Immature natural killer cell (primary cell): ENCODE measurements around the gene CC2D1A. TPM values are rescaled to one million over a fixed set of nuclear protein-coding genes. Genes with fewer than 3 reads are reported as not detected.

Experiments
- DNase-seq, 3 donors: peaks; one replicate each; pipeline ENCODE4 v3.0.0; 2022; ENCODE audit warnings: mixed read lengths in 1 of 3
- H3K27ac Mint-ChIP-seq, 6 donors: one replicate each; pipeline ENCODE4 v1.8.0; 2020; ENCODE audit warnings: mixed read lengths in 6 of 6, mild to moderate bottlenecking in 5 of 6, inconsistent platforms in 4 of 6, moderate library complexity in 3 of 6
- H3K27me3 Mint-ChIP-seq, 3 donors: one replicate each; pipeline ENCODE4 v1.8.0; 2020 to 2021; ENCODE audit warnings: low read depth in 3 of 3, mild to moderate bottlenecking in 3 of 3, mixed read lengths in 3 of 3, moderate library complexity in 3 of 3, inconsistent platforms in 1 of 3
- H3K36me3 Mint-ChIP-seq, 3 donors: one replicate each; pipeline ENCODE4 v1.8.0; 2020; ENCODE audit warnings: mixed read lengths in 3 of 3, inconsistent platforms in 2 of 3, mild to moderate bottlenecking in 2 of 3
- H3K4me1 Mint-ChIP-seq, 2 donors: one replicate each; pipeline ENCODE4 v1.8.0; 2020; ENCODE audit warnings: inconsistent platforms in 2 of 2, mild to moderate bottlenecking in 2 of 2, mixed read lengths in 2 of 2, moderate library complexity in 1 of 2
- H3K4me3 Mint-ChIP-seq, 5 donors: one replicate each; pipeline ENCODE4 v1.8.0; 2020; ENCODE audit warnings: mild to moderate bottlenecking in 5 of 5, mixed read lengths in 5 of 5, inconsistent platforms in 3 of 5, moderate library complexity in 3 of 5
- H3K9me3 Mint-ChIP-seq, 6 donors: one replicate each; pipeline ENCODE4 v1.8.0; 2020; ENCODE audit warnings: mild to moderate bottlenecking in 6 of 6, mixed read lengths in 6 of 6, inconsistent platforms in 4 of 6, moderate library complexity in 3 of 6
- polyA plus RNA-seq, 3 donors: library from polyadenylated mRNA; unstranded; fragments of 300-500 nt; fragmentation: Illumina TruSeq; gene quantifications; one replicate each; pipeline ENCODE4 v1.2.3, GENCODE V29; 2021

Gene CC2D1A
- polyA plus RNA-seq, 3 donors from 2014 or later, result 1.5 to 19.2 (median 5.8) TPM

GRCh38 chr19:13882419-13882795 lies 23.6 kb upstream of the CC2D1A start:
- Mint-ChIP-seq H3K27ac (peak overlapping the region; percentile 83 to 94 (median 88)), H3K36me3 (no peaks in the 10 kb centered on the region), H3K4me1 (peaks cover 59 to 66% of the 10 kb centered on the region in 2 donors)

GRCh38 chr19:13882836-13883235 lies 23.2 kb upstream of the CC2D1A start:
- peaks cover 63 to 71% of the 10 kb centered on the region in 2 donors for H3K4me1 Mint-ChIP-seq
- H3K36me3 Mint-ChIP-seq, result no peaks in the 10 kb centered on the region
- peak overlapping the region in 2 of 5 donors; percentile 38 to 73 for H3K4me3 Mint-ChIP-seq
- no peaks in the 10 kb centered on the region for H3K9me3 Mint-ChIP-seq
- peaks cover 6 to 17% (median 15%) of the 10 kb centered on the region in 3 donors for H3K27me3 Mint-ChIP-seq
- peak overlapping the region in 2 of 6 donors; percentile 84 to 90 for H3K27ac Mint-ChIP-seq
- DNase-seq, result no peak

More at GRCh38 chr19:13882419-13882795, 23.6 kb upstream of the CC2D1A start:
- Mint-ChIP-seq H3K9me3 (no peaks in the 10 kb centered on the region), H3K27me3 (peaks cover 3 to 15% (median 12%) of the 10 kb centered on the region in 3 donors), H3K4me3 (peak overlapping the region; percentile 73 to 85 (median 75))
- no peak for DNase-seq

GRCh38 chr19:13883516-13884064 lies 22.4 kb upstream of the CC2D1A start:
- no peak for DNase-seq
- H3K27me3 Mint-ChIP-seq, result peaks cover 6 to 17% (median 17%) of the 10 kb centered on the region in 3 donors
- no peaks in the 10 kb centered on the region for H3K9me3 Mint-ChIP-seq
- no peaks in the 10 kb centered on the region for H3K36me3 Mint-ChIP-seq
- peak overlapping the region in 3 of 6 donors; percentile 69 to 84 (median 79) for H3K27ac Mint-ChIP-seq
- H3K4me3 Mint-ChIP-seq, result peak overlapping the region in 4 of 5 donors; percentile 12 to 57 (median 42)
- H3K4me1 Mint-ChIP-seq, result peaks cover 63 to 78% of the 10 kb centered on the region in 2 donors

GRCh38 chr19:13884726-13885591 lies 21.0 kb upstream of the CC2D1A start:
- peaks cover 61 to 76% of the 10 kb centered on the region in 2 donors for H3K4me1 Mint-ChIP-seq
- peak overlapping the region; percentile 93 to 98 (median 96) for H3K27ac Mint-ChIP-seq
- H3K27me3 Mint-ChIP-seq, result peaks cover 6 to 17% (median 17%) of the 10 kb centered on the region in 3 donors
- no peak for DNase-seq
- no peaks in the 10 kb centered on the region for H3K9me3 Mint-ChIP-seq
- peak overlapping the region in 2 of 5 donors; percentile 81 to 85 for H3K4me3 Mint-ChIP-seq
- H3K36me3 Mint-ChIP-seq, result no peaks in the 10 kb centered on the region

GRCh38 chr19:13885826-13886365 lies 20.1 kb upstream of the CC2D1A start:
- peaks cover 52 to 67% of the 10 kb centered on the region in 2 donors for H3K4me1 Mint-ChIP-seq

GRCh38 chr19:13887018-13887436 lies 19.0 kb upstream of the CC2D1A start:
- H3K4me3 Mint-ChIP-seq, result peak overlapping the region; percentile 79 to 85 (median 81)
- DNase-seq, result peak; percentile 90 to 92 (median 91)
- no peaks in the 10 kb centered on the region for H3K36me3 Mint-ChIP-seq
- H3K27ac Mint-ChIP-seq, result peak overlapping the region; percentile 93 to 98 (median 96)
- H3K27me3 Mint-ChIP-seq, result peaks cover 6 to 17% (median 14%) of the 10 kb centered on the region in 3 donors
- no peaks in the 10 kb centered on the region for H3K9me3 Mint-ChIP-seq
- H3K4me1 Mint-ChIP-seq, result peaks cover 40 to 56% of the 10 kb centered on the region in 2 donors

More at GRCh38 chr19:13885826-13886365, 20.1 kb upstream of the CC2D1A start:
- Mint-ChIP-seq H3K36me3 (no peaks in the 10 kb centered on the region), H3K27ac (peak overlapping the region; percentile 93 to 98 (median 96)), H3K9me3 (no peaks in the 10 kb centered on the region), H3K4me3 (peak overlapping the region; percentile 79 to 85 (median 81)), H3K27me3 (peaks cover 6 to 17% (median 17%) of the 10 kb centered on the region in 3 donors)
- DNase-seq, result peak; percentile 60 to 66 (median 65)

GRCh38 chr19:13887517-13887916 lies 18.5 kb upstream of the CC2D1A start:
- peaks cover 35 to 51% of the 10 kb centered on the region in 2 donors for H3K4me1 Mint-ChIP-seq
- H3K27me3 Mint-ChIP-seq, result peaks cover 5 to 17% (median 13%) of the 10 kb centered on the region in 3 donors
- no peaks in the 10 kb centered on the region for H3K36me3 Mint-ChIP-seq
- peak; percentile 67 to 69 (median 68) for DNase-seq
- peak overlapping the region; percentile 79 to 85 (median 81) for H3K4me3 Mint-ChIP-seq
- H3K27ac Mint-ChIP-seq, result peak overlapping the region; percentile 93 to 98 (median 96)
- no peaks in the 10 kb centered on the region for H3K9me3 Mint-ChIP-seq

- no peaks in the 10 kb centered on the region for H3K36me3 Mint-ChIP-seq
- H3K9me3 Mint-ChIP-seq, result no peaks in the 10 kb centered on the region
- peaks cover 5 to 17% (median 13%) of the 10 kb centered on the region in 3 donors for H3K27me3 Mint-ChIP-seq
- DNase-seq, result no peak
- H3K27ac Mint-ChIP-seq, result peak overlapping the region in 3 of 6 donors; percentile 58 to 98 (median 96)
- H3K4me1 Mint-ChIP-seq, result peaks cover 30 to 46% of the 10 kb centered on the region in 2 donors
- H3K4me3 Mint-ChIP-seq, result peak overlapping the region in 1 of 5 donors; percentile 84
Observed at GRCh38 chr19:13888281-13888680, 17.7 kb upstream of the CC2D1A start.

GRCh38 chr19:13890136-13890535 lies 15.9 kb upstream of the CC2D1A start:
- Mint-ChIP-seq H3K4me1 (peaks cover 23 to 35% of the 10 kb centered on the region in 2 donors), H3K9me3 (no peaks in the 10 kb centered on the region), H3K4me3 (no peak overlapping the region), H3K27ac (no peak overlapping the region), H3K27me3 (peaks cover 5 to 17% (median 13%) of the 10 kb centered on the region in 3 donors), H3K36me3 (no peaks in the 10 kb centered on the region)
- no peak for DNase-seq

GRCh38 chr19:13892870-13893269 lies 13.1 kb upstream of the CC2D1A start:
- Mint-ChIP-seq H3K9me3 (no peaks in the 10 kb centered on the region), H3K27ac (no peak overlapping the region), H3K4me3 (no peak overlapping the region), H3K36me3 (no peaks in the 10 kb centered on the region), H3K27me3 (peaks cover 0 to 2% (median 0%) of the 10 kb centered on the region in 3 donors), H3K4me1 (peaks cover 0 to 8% of the 10 kb centered on the region in 2 donors)
- no peak for DNase-seq

GRCh38 chr19:13894552-13894951 lies 11.4 kb upstream of the CC2D1A start:
- Mint-ChIP-seq H3K9me3 (no peaks in the 10 kb centered on the region), H3K4me3 (no peak overlapping the region), H3K4me1 (no peaks in the 10 kb centered on the region), H3K27me3 (no peaks in the 10 kb centered on the region), H3K36me3 (no peaks in the 10 kb centered on the region), H3K27ac (no peak overlapping the region)
- no peak for DNase-seq

- H3K4me1 Mint-ChIP-seq, result no peaks in the 10 kb centered on the region
- H3K9me3 Mint-ChIP-seq, result no peaks in the 10 kb centered on the region
- H3K27ac Mint-ChIP-seq, result no peak overlapping the region
- no peak for DNase-seq
- H3K36me3 Mint-ChIP-seq, result no peaks in the 10 kb centered on the region
- H3K27me3 Mint-ChIP-seq, result no peaks in the 10 kb centered on the region
- H3K4me3 Mint-ChIP-seq, result no peak overlapping the region
Observed at GRCh38 chr19:13896227-13896626, 9.8 kb upstream of the CC2D1A start.

GRCh38 chr19:13899393-13899792 lies 6.6 kb upstream of the CC2D1A start:
- Mint-ChIP-seq H3K27me3 (peaks cover 0 to under 1% (median 0%) of the 10 kb centered on the region in 3 donors), H3K4me3 (no peak overlapping the region), H3K27ac (no peak overlapping the region), H3K9me3 (no peaks in the 10 kb centered on the region), H3K4me1 (no peaks in the 10 kb centered on the region), H3K36me3 (no peaks in the 10 kb centered on the region)
- DNase-seq, result no peak
